ENCODE data around the gene MRS2.

The MRS2 gene

DNA sequence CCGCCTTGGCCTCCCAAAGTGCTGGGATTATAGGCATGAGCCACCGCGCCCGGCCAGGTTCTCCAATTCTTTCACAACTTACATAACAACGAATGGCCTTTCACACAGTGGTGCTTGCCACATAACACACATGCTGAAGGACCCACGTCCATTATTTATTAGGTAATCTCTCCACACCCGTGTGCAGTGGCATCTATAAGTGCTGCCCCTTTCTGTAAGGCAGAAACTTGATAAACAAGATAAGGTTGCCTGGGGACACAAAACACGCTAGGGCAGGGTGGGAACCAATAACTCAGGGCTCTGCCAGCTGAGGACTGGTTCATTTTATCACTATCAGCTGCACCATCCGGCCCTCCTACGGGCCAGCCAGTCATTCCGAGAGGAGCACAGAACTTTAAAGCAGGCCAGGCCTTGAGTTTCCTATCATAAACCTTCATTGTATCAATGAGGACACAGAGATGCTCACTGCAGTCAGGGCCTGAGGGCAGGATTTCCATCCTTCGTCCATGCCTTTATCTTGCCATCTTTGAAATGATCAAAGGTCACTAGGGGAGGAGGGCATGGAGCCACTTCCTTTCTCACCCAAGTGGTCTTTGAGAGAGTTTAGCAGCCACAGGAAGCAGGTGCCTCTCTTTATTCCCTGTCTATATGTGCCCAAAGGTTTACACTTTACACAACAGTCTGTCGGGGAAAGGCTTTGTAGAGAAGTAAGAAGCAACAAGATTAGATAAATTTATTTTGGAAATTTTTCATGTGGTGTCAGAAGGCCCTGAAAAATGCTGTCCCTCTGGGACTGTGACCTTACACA lies 49.0 kb downstream of the MRS2 start:
- H3K9me3 ChIP-seq (replicated peaks in 1 of 2; ENCODE audit: control insufficient read depth in 2 of 2, insufficient read depth in 1 of 2, low read depth in 1 of 2, low read length in 2 of 2) = no peaks in the 10 kb centered on the region
- H2BK12ac ChIP-seq (ENCODE audit: low read length) = no peak overlapping the region
- no peak overlapping the region for H3K4me2 ChIP-seq (ENCODE audit: insufficient read depth, low read length, poor library complexity, severe bottlenecking)
- H3K23ac ChIP-seq (ENCODE audit: low read depth, low read length, poor library complexity) = no peak overlapping the region
- H3K18ac ChIP-seq (ENCODE audit: low read length) = no peak overlapping the region
- peaks cover 0 to 1% of the 10 kb centered on the region in 2 donors for H3K4me1 ChIP-seq (ENCODE audit: control insufficient read depth in 2 of 2, insufficient read depth in 1 of 2, low read depth in 1 of 2, low read length in 2 of 2)
- no peak overlapping the region for H3K27ac ChIP-seq (replicated peaks; ENCODE audit: low read length)
- no peak overlapping the region for H2BK5ac ChIP-seq (ENCODE audit: low read length)
- no peak overlapping the region for H3K4ac ChIP-seq (ENCODE audit: low read length)
- no peaks in the 10 kb centered on the region for H3K36me3 ChIP-seq (replicated peaks in 1 of 2; ENCODE audit: control insufficient read depth in 2 of 2, insufficient read depth in 2 of 2, low read length in 2 of 2)
- no peak overlapping the region for H3K14ac ChIP-seq (ENCODE audit: low read length)
- H3K4me3 ChIP-seq (ENCODE audit: low read length in 2 of 2) = no peak overlapping the region
- no peak overlapping the region for H2AK5ac ChIP-seq (ENCODE audit: low read depth, low read length)
- no peak overlapping the region for H2AFZ ChIP-seq (ENCODE audit: low read length)
- no peak for DNase-seq (ENCODE audit: low spot score)
- H2BK120ac ChIP-seq (ENCODE audit: low read depth, low read length) = no peak overlapping the region
- no peak overlapping the region for H3K9ac ChIP-seq (ENCODE audit: low read depth, low read length, poor library complexity)
- WGBS, 2 donors (ENCODE audit: extremely low coverage in 2 of 2, insufficient read length in 2 of 2, insufficient replicate concordance in 1 of 2) = no CpG with 5 or more reads among the region's 13 CpGs
- H2BK15ac ChIP-seq (ENCODE audit: low read length) = no peak overlapping the region
- no peaks in the 10 kb centered on the region for H3K27me3 ChIP-seq (ENCODE audit: control insufficient read depth in 3 of 3, insufficient read depth in 3 of 3, low read depth in 1 of 3, low read length in 3 of 3)
- no peak overlapping the region for H4K91ac ChIP-seq (ENCODE audit: low read depth, low read length, poor library complexity)
- H4K8ac ChIP-seq (ENCODE audit: low read depth, low read length) = no peak overlapping the region
- no peaks in the 10 kb centered on the region for H3K79me1 ChIP-seq (ENCODE audit: low read depth, low read length)

DNA sequence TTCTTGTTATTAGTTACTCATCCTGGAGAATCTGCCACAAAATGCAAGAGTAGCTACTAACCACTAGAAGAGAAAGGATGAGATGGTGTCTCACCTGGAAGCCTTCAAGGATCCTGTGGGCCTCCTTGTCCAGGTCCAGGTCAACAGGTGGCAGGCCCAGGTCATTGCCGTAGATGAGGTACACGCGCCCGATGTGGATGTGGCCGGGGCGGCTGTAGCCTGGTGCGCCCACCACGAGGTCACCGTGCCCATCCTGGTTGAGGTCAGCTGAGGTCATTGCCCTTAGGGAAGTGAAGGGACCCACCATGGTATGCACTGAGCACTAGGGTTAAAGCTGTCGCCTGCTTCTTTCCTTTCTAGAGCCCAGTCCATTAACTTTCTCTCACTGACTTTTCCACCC lies 51.2 kb downstream of the MRS2 start:
- no peaks in the 10 kb centered on the region for H3K27me3 ChIP-seq (ENCODE audit: control insufficient read depth in 3 of 3, insufficient read depth in 3 of 3, low read depth in 1 of 3, low read length in 3 of 3)
- peaks cover 0 to 1% of the 10 kb centered on the region in 2 donors for H3K4me1 ChIP-seq (ENCODE audit: control insufficient read depth in 2 of 2, insufficient read depth in 1 of 2, low read depth in 1 of 2, low read length in 2 of 2)
- H3K4me2 ChIP-seq (ENCODE audit: insufficient read depth, low read length, poor library complexity, severe bottlenecking) = no peak overlapping the region
- H3K9ac ChIP-seq (ENCODE audit: low read depth, low read length, poor library complexity) = no peak overlapping the region
- no peak overlapping the region for H3K14ac ChIP-seq (ENCODE audit: low read length)
- H3K23ac ChIP-seq (ENCODE audit: low read depth, low read length, poor library complexity) = no peak overlapping the region
- H3K79me1 ChIP-seq (ENCODE audit: low read depth, low read length) = no peaks in the 10 kb centered on the region
- no peak overlapping the region for H3K4me3 ChIP-seq (ENCODE audit: low read length in 2 of 2)
- no peak overlapping the region for H4K8ac ChIP-seq (ENCODE audit: low read depth, low read length)
- H2BK5ac ChIP-seq (ENCODE audit: low read length) = no peak overlapping the region
- no peaks in the 10 kb centered on the region for H3K36me3 ChIP-seq (replicated peaks in 1 of 2; ENCODE audit: control insufficient read depth in 2 of 2, insufficient read depth in 2 of 2, low read length in 2 of 2)
- H2BK12ac ChIP-seq (ENCODE audit: low read length) = no peak overlapping the region
- no peak overlapping the region for H3K4ac ChIP-seq (ENCODE audit: low read length)
- no peak overlapping the region for H2AFZ ChIP-seq (ENCODE audit: low read length)
- H2BK15ac ChIP-seq (ENCODE audit: low read length) = no peak overlapping the region
- no peak overlapping the region for H3K27ac ChIP-seq (replicated peaks; ENCODE audit: low read length)
- no peak overlapping the region for H2AK5ac ChIP-seq (ENCODE audit: low read depth, low read length)
- H4K91ac ChIP-seq (ENCODE audit: low read depth, low read length, poor library complexity) = no peak overlapping the region
- H3K9me3 ChIP-seq (replicated peaks in 1 of 2; ENCODE audit: control insufficient read depth in 2 of 2, insufficient read depth in 1 of 2, low read depth in 1 of 2, low read length in 2 of 2) = no peaks in the 10 kb centered on the region
- H2BK120ac ChIP-seq (ENCODE audit: low read depth, low read length) = no peak overlapping the region
- no peak for DNase-seq (ENCODE audit: low spot score)
- H3K18ac ChIP-seq (ENCODE audit: low read length) = no peak overlapping the region
- no CpG with 5 or more reads among the region's 10 CpGs for WGBS, 2 donors (ENCODE audit: extremely low coverage in 2 of 2, insufficient read length in 2 of 2, insufficient replicate concordance in 1 of 2)

DNA sequence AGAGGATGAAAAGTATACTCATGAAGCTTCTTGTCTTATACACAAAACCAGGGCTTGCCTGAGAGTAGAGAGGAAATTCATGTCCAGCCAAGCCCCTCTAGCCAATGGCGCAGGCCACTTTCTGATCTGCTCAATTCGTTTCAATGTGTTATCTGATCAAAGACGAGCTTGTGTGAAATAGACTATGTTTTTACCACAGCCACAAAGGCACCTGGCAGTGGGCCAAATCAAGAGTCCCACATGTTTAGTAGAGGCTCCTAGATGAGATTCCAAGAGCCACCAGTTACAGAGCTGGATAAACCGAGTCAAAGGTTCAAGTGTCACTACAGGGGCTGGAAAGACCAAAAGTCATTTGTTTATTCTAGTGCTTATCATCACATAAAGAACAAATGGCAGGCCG lies 51.7 kb downstream of the MRS2 start:
- no peak overlapping the region for H3K4me3 ChIP-seq (ENCODE audit: low read length in 2 of 2)
- no peak overlapping the region for H3K27ac ChIP-seq (replicated peaks; ENCODE audit: low read length)
- no peak overlapping the region for H2AFZ ChIP-seq (ENCODE audit: low read length)
- WGBS, 2 donors (ENCODE audit: extremely low coverage in 2 of 2, insufficient read length in 2 of 2, insufficient replicate concordance in 1 of 2) = no CpG with 5 or more reads among the region's 5 CpGs
- H2BK5ac ChIP-seq (ENCODE audit: low read length) = no peak overlapping the region
- H3K79me1 ChIP-seq (ENCODE audit: low read depth, low read length) = no peaks in the 10 kb centered on the region
- no peak overlapping the region for H3K18ac ChIP-seq (ENCODE audit: low read length)
- H4K8ac ChIP-seq (ENCODE audit: low read depth, low read length) = no peak overlapping the region
- no peaks in the 10 kb centered on the region for H3K36me3 ChIP-seq (replicated peaks in 1 of 2; ENCODE audit: control insufficient read depth in 2 of 2, insufficient read depth in 2 of 2, low read length in 2 of 2)
- H3K4me2 ChIP-seq (ENCODE audit: insufficient read depth, low read length, poor library complexity, severe bottlenecking) = no peak overlapping the region
- no peak for DNase-seq (ENCODE audit: low spot score)
- no peak overlapping the region for H3K14ac ChIP-seq (ENCODE audit: low read length)
- no peak overlapping the region for H3K23ac ChIP-seq (ENCODE audit: low read depth, low read length, poor library complexity)
- H2BK120ac ChIP-seq (ENCODE audit: low read depth, low read length) = no peak overlapping the region
- no peak overlapping the region for H2BK12ac ChIP-seq (ENCODE audit: low read length)
- no peak overlapping the region for H3K4ac ChIP-seq (ENCODE audit: low read length)
- H3K4me1 ChIP-seq (ENCODE audit: control insufficient read depth in 2 of 2, insufficient read depth in 1 of 2, low read depth in 1 of 2, low read length in 2 of 2) = peaks cover 0 to 1% of the 10 kb centered on the region in 2 donors
- H3K9ac ChIP-seq (ENCODE audit: low read depth, low read length, poor library complexity) = no peak overlapping the region
- H3K27me3 ChIP-seq (ENCODE audit: control insufficient read depth in 3 of 3, insufficient read depth in 3 of 3, low read depth in 1 of 3, low read length in 3 of 3) = no peaks in the 10 kb centered on the region
- no peak overlapping the region for H2AK5ac ChIP-seq (ENCODE audit: low read depth, low read length)
- H4K91ac ChIP-seq (ENCODE audit: low read depth, low read length, poor library complexity) = no peak overlapping the region
- no peak overlapping the region for H2BK15ac ChIP-seq (ENCODE audit: low read length)
- no peaks in the 10 kb centered on the region for H3K9me3 ChIP-seq (replicated peaks in 1 of 2; ENCODE audit: control insufficient read depth in 2 of 2, insufficient read depth in 1 of 2, low read depth in 1 of 2, low read length in 2 of 2)

DNA sequence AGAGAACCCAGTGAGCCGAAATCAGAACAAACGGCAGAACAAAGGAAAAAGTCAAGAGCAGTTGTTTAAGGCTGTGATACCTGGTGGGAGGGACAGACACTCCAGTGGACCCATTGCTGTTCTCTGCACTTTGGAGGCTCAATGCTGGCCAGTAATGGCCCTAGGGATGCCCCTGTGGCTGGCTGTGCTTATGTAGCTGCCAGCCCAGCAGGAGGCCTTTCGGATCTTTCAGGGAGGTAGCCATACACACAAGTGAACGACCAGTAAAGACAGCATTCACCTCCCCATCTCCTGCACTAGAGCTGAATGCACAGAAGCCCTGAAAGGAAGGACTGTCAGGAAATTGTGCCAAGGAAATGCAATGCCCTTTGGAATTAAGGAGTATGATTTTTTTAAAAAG lies 52.3 kb downstream of the MRS2 start:
- no peaks in the 10 kb centered on the region for H3K9me3 ChIP-seq (replicated peaks in 1 of 2; ENCODE audit: control insufficient read depth in 2 of 2, insufficient read depth in 1 of 2, low read depth in 1 of 2, low read length in 2 of 2)
- H3K4me1 ChIP-seq (ENCODE audit: control insufficient read depth in 2 of 2, insufficient read depth in 1 of 2, low read depth in 1 of 2, low read length in 2 of 2) = peaks cover 0 to 1% of the 10 kb centered on the region in 2 donors
- no peak overlapping the region for H3K4me2 ChIP-seq (ENCODE audit: insufficient read depth, low read length, poor library complexity, severe bottlenecking)
- no peak overlapping the region for H2BK15ac ChIP-seq (ENCODE audit: low read length)
- no peak overlapping the region for H3K18ac ChIP-seq (ENCODE audit: low read length)
- DNase-seq (ENCODE audit: low spot score) = no peak
- H3K4me3 ChIP-seq (ENCODE audit: low read length in 2 of 2) = no peak overlapping the region
- no peak overlapping the region for H2AFZ ChIP-seq (ENCODE audit: low read length)
- H2AK5ac ChIP-seq (ENCODE audit: low read depth, low read length) = no peak overlapping the region
- no peak overlapping the region for H2BK5ac ChIP-seq (ENCODE audit: low read length)
- H3K36me3 ChIP-seq (replicated peaks in 1 of 2; ENCODE audit: control insufficient read depth in 2 of 2, insufficient read depth in 2 of 2, low read length in 2 of 2) = no peaks in the 10 kb centered on the region
- H3K27me3 ChIP-seq (ENCODE audit: control insufficient read depth in 3 of 3, insufficient read depth in 3 of 3, low read depth in 1 of 3, low read length in 3 of 3) = no peaks in the 10 kb centered on the region
- H4K8ac ChIP-seq (ENCODE audit: low read depth, low read length) = no peak overlapping the region
- no peaks in the 10 kb centered on the region for H3K79me1 ChIP-seq (ENCODE audit: low read depth, low read length)
- H3K4ac ChIP-seq (ENCODE audit: low read length) = no peak overlapping the region
- H3K23ac ChIP-seq (ENCODE audit: low read depth, low read length, poor library complexity) = no peak overlapping the region
- no peak overlapping the region for H4K91ac ChIP-seq (ENCODE audit: low read depth, low read length, poor library complexity)
- no peak overlapping the region for H3K9ac ChIP-seq (ENCODE audit: low read depth, low read length, poor library complexity)
- no peak overlapping the region for H3K14ac ChIP-seq (ENCODE audit: low read length)
- WGBS, 2 donors (ENCODE audit: extremely low coverage in 2 of 2, insufficient read length in 2 of 2, insufficient replicate concordance in 1 of 2) = no CpG with 5 or more reads among the region's 4 CpGs
- no peak overlapping the region for H2BK120ac ChIP-seq (ENCODE audit: low read depth, low read length)
- no peak overlapping the region for H2BK12ac ChIP-seq (ENCODE audit: low read length)
- no peak overlapping the region for H3K27ac ChIP-seq (replicated peaks; ENCODE audit: low read length)

Data from neuronal stem cell (in vitro differentiated cells).